BLaER1 (cell line): ENCODE data around the gene EPN2.

Experiments
- H3K27ac ChIP-seq: shearing (Covaris generic); formaldehyde crosslinking; 2 replicates; pipeline ENCODE4 v1.8.1; 2022
- H3K27me3 ChIP-seq: shearing (Covaris generic); formaldehyde crosslinking; 2 replicates; pipeline ENCODE4 v1.8.1; 2022
- H3K36me3 ChIP-seq: shearing (Covaris generic); formaldehyde crosslinking; 2 replicates; pipeline ENCODE4 v1.8.1; 2022
- H3K4me1 ChIP-seq: shearing (Covaris generic); formaldehyde crosslinking; 2 replicates; pipeline ENCODE4 v1.8.1; 2022
- H3K4me2 ChIP-seq: shearing (Covaris generic); formaldehyde crosslinking; 2 replicates; pipeline ENCODE4 v1.8.1; 2022
- H3K4me3 ChIP-seq: shearing (Covaris generic); formaldehyde crosslinking; 2 replicates; pipeline ENCODE4 v1.8.1; 2022
- H3K9ac ChIP-seq: shearing (Covaris generic); formaldehyde crosslinking; 2 replicates; pipeline ENCODE4 v1.8.1; 2022
- H3K9me3 ChIP-seq: shearing (Covaris generic); formaldehyde crosslinking; 2 replicates; pipeline ENCODE4 v1.8.1; 2022
- H4K20me1 ChIP-seq: shearing (Covaris generic); formaldehyde crosslinking; 2 replicates; pipeline ENCODE4 v1.8.1; 2022
- Cebpa-rat ChIP-seq: shearing (Covaris generic); IDR thresholded peaks from 2 replicates; pipeline ENCODE4 v1.8.1; 2022

The EPN2 gene

DNA sequence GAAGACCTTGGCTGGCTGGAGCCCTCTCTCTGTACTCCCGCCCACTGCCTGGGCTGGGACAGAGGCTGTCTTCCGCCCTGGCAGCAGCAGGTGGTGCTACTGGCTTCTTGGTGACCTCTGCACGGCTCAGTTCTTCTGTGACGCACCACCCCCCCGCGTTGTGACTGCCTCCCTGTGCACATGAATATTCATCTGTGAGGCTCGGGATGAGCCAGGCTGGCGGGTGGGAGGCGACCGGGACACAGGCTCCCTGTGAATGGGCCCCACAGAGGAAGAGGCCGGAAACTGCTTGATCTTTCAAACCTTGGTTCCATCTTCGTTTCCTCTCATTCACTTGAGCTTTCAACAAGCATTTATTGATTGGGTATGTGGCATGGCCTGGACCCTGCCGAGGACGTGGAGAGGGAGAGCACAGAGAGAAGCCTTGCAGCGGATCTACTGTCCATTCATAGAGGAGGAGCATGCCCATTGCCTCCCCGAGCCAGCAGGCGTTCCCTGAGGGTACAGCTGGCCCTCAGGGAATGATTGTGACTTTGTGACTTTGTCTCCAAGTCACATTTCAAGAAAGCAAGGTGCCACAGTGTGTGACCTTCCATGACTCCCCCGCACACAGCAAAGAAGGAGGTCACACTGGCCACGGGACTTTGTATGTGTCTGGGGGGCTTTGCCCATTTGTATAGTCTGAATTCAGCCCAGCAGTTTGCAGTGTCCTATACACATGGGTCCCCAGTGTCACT is 80.4 kb downstream of the EPN2 start:
- Histone ChIP-seq H3K4me3 (no peak overlapping the region), H3K9ac (no peak overlapping the region), H3K36me3 (no peaks in the 10 kb centered on the region), H3K9me3 (no peaks in the 10 kb centered on the region), H3K4me1 (peaks cover 42% of the 10 kb centered on the region), H3K27me3 (peaks cover 29% of the 10 kb centered on the region), H3K27ac (no peak overlapping the region), H4K20me1 (peaks cover 16% of the 10 kb centered on the region; the same call in 1 of the 2 replicates), H3K4me2 (peak overlapping the region; percentile 74)
- TF ChIP-seq Cebpa-rat: no peak

DNA sequence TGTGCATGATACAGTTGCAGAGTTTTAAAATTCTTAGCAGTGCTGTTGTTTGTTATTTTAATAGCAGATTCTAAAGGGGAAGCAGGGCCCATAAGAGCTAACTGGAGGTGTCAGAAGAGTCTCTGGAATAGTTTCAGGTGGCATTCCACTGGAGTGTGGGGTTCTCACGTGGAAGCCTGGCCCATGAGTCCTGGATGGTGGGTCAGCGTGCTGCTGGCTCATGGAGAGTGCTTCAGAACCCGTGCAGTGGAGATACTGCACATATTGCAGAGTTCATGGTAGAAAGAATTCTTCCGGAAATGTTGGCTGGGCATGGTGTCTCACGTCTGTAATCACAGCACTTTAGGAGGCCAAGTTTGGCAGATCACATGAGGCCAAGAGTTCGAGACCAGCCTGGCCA is 81.4 kb downstream of the EPN2 start:
- no peak for TF ChIP-seq Cebpa-rat
- Histone ChIP-seq H3K9ac (no peak overlapping the region), H3K4me2 (no peak overlapping the region), H3K4me1 (peaks cover 35% of the 10 kb centered on the region), H4K20me1 (peaks cover 10% of the 10 kb centered on the region; the same call in 1 of the 2 replicates), H3K27ac (no peak overlapping the region), H3K36me3 (no peaks in the 10 kb centered on the region), H3K9me3 (no peaks in the 10 kb centered on the region), H3K27me3 (peaks cover 18% of the 10 kb centered on the region; the same call in 1 of the 2 replicates), H3K4me3 (no peak overlapping the region)

GRCh38 chr17:19319771-19320505 is 82.8 kb downstream of the EPN2 start:
- no peak overlapping the region for H3K4me2 ChIP-seq
- peaks cover 12% of the 10 kb centered on the region; the same call in 1 of the 2 replicates for H3K27me3 ChIP-seq
- no peak for TF ChIP-seq Cebpa-rat
- no peaks in the 10 kb centered on the region; the same call in 1 of the 2 replicates for H4K20me1 ChIP-seq
- peaks cover 22% of the 10 kb centered on the region for H3K4me1 ChIP-seq
- H3K9me3 ChIP-seq: peaks cover 3% of the 10 kb centered on the region
- H3K9ac ChIP-seq: no peak overlapping the region
- no peaks in the 10 kb centered on the region for H3K36me3 ChIP-seq
- H3K4me3 ChIP-seq: no peak overlapping the region
- H3K27ac ChIP-seq: no peak overlapping the region

DNA sequence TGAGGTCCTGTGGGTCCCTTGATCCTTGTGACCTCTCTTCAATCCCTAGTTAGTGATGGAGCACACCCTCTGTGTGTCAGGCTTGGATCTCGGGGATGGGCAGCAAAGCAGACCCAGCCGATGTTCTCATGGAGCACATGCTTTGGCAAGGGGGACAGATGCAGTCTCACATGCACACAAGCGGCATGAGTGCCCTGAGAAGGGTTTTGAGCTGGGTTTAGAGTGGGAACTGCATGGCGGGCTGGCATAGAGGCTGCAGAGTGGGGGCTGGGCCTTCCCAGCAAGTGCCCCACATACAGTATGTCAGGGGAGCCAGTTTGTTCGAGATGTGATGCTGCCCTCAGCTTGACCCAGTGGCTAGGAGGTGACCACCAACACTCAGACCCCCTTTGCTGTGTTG is 83.7 kb downstream of the EPN2 start:
- Histone ChIP-seq H3K27ac (no peak overlapping the region), H3K4me2 (no peak overlapping the region), H3K9ac (no peak overlapping the region), H3K36me3 (no peaks in the 10 kb centered on the region), H3K27me3 (peaks cover 4% of the 10 kb centered on the region; the same call in 1 of the 2 replicates), H3K4me1 (peaks cover 18% of the 10 kb centered on the region), H4K20me1 (no peaks in the 10 kb centered on the region; the same call in 1 of the 2 replicates), H3K9me3 (peaks cover 10% of the 10 kb centered on the region), H3K4me3 (no peak overlapping the region)
- no peak for TF ChIP-seq Cebpa-rat

DNA sequence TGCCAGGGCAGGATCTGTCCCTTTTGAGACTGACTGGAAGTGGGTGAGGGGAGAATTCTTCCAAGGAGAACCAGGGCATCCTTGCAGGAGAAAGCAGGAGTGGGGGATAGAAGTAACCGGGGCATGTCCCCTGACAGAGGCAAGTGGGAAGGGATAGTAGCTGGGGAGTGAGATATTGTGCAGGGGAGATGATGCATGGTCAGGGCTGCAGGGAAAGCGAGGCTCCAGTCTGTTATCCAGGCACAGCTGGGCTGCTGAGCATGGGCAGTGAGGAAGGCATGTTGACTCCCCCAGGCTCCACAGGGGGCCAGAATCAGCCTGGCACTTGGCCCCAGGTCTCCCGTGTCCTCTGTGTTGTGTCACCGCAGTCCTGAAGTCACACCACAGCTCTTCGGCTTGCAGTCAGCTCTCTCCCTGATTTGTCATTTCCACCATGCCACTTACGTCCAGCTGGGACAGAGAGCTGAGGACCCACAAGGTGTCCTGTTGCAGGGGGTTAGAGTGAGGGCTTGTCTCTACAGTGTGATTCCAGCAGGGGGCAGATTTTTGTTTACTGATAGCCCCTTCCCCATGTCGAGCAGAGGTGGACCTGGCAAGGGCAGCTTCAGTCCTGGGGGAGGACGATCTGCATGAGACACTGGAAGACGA is 84.4 kb downstream of the EPN2 start:
- Histone ChIP-seq H3K4me3 (no peak overlapping the region), H3K9ac (no peak overlapping the region), H3K9me3 (peaks cover 10% of the 10 kb centered on the region), H3K4me1 (peaks cover 14% of the 10 kb centered on the region), H4K20me1 (no peaks in the 10 kb centered on the region; the same call in 1 of the 2 replicates), H3K4me2 (no peak overlapping the region), H3K27me3 (0 out of 2 replicates have a peak, but pooled peaks cover 4% of the 10 kb centered on the region), H3K27ac (no peak overlapping the region), H3K36me3 (no peaks in the 10 kb centered on the region)
- no peak for TF ChIP-seq Cebpa-rat

- no peak overlapping the region for H3K9ac ChIP-seq
- no peak overlapping the region for H3K27ac ChIP-seq
- H3K4me1 ChIP-seq: peaks cover 9% of the 10 kb centered on the region
- no peak overlapping the region for H3K4me2 ChIP-seq
- 0 out of 2 replicates have a peak, but pooled peaks cover 4% of the 10 kb centered on the region for H3K27me3 ChIP-seq
- TF ChIP-seq Cebpa-rat: no peak
- H4K20me1 ChIP-seq: no peaks in the 10 kb centered on the region; the same call in 1 of the 2 replicates
- H3K9me3 ChIP-seq: peaks cover 10% of the 10 kb centered on the region
- no peak overlapping the region for H3K4me3 ChIP-seq
- no peaks in the 10 kb centered on the region for H3K36me3 ChIP-seq
Measured at GRCh38 chr17:19322129-19322505, 85.0 kb downstream of the EPN2 start.

DNA sequence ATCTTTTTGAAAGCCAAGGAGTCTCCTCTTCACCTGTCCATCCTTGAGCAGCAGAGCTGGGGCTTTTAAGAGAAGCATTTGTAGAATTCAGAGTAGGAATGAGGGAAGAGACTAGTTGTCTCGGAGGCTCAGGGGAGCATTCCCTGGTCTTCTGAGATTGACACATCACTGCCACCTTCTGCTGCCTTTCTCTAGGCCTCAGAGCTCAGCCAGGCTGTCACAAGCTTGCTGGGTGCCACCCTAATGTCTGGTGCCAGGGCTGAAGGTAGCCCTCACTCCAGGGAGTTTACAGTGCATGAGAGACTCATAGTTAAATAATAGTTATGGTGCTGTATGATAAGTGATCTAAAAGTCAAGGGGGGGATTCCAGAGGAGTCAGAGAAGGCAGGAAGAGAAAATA is 85.7 kb downstream of the EPN2 start:
- Histone ChIP-seq H3K9me3 (peaks cover 10% of the 10 kb centered on the region), H3K27ac (no peak overlapping the region), H3K9ac (no peak overlapping the region), H3K4me3 (no peak overlapping the region), H4K20me1 (no peaks in the 10 kb centered on the region; the same call in 1 of the 2 replicates), H3K27me3 (0 out of 2 replicates have a peak, but pooled peaks cover 4% of the 10 kb centered on the region), H3K4me2 (no peak overlapping the region), H3K36me3 (no peaks in the 10 kb centered on the region), H3K4me1 (peaks cover 2% of the 10 kb centered on the region)
- no peak for TF ChIP-seq Cebpa-rat

- H3K27ac ChIP-seq: no peak overlapping the region
Measured at GRCh38 chr17:19325542-19325941, 88.4 kb downstream of the EPN2 start.

DNA sequence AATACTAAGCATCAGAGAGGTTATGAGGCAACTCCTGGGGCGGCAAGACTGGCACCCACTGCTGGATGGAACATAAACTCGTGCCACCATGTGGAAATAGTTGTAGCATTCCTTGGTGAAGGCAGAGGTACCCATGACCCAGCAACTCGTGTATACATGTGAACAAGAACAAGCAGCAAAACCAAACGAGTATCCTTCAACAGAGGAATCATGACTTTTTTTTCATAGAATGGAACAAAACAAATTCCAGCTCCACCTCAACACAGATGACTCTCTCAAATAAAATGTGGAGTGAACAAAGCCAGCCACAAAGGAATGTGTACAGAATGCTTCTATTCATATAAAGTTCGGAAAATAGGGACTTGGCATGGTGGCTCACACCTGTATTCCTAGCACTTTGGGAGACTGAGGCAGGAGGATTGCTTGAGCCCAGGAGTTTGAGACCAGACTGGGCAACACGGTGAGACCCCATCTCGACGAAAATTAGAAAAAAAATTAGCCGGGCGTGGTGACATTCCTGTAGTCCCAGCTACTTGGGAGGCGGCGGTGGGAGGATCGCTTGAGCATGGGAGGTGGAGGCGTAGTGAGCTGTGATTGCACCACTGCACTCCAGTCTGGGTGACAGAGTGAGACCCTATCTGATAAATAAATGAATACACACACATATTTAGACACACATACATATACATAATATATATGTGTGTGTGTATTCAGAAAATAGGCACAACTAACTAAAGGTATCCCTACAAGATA is 90.0 kb downstream of the EPN2 start:
- H3K27ac ChIP-seq: no peak overlapping the region
- H3K9me3 ChIP-seq: peaks cover 10% of the 10 kb centered on the region
- H3K27me3 ChIP-seq: no peaks in the 10 kb centered on the region
- H3K4me2 ChIP-seq: no peak overlapping the region
- peaks cover 19% of the 10 kb centered on the region; the same call in 1 of the 2 replicates for H4K20me1 ChIP-seq
- H3K36me3 ChIP-seq: no peaks in the 10 kb centered on the region
- no peak for TF ChIP-seq Cebpa-rat
- H3K4me1 ChIP-seq: no peaks in the 10 kb centered on the region
- no peak overlapping the region for H3K9ac ChIP-seq
- no peak overlapping the region for H3K4me3 ChIP-seq

More at GRCh38 chr17:19325542-19325941, 88.4 kb downstream of the EPN2 start:
- Histone ChIP-seq H3K9ac (no peak overlapping the region), H3K4me1 (no peaks in the 10 kb centered on the region), H3K27me3 (0 out of 2 replicates have a peak, but pooled peaks cover 4% of the 10 kb centered on the region), H4K20me1 (peaks cover 19% of the 10 kb centered on the region; the same call in 1 of the 2 replicates), H3K4me2 (no peak overlapping the region), H3K4me3 (no peak overlapping the region), H3K36me3 (no peaks in the 10 kb centered on the region), H3K9me3 (peaks cover 10% of the 10 kb centered on the region)
- no peak for TF ChIP-seq Cebpa-rat
